NCI-H2196 (cell line): ENCODE data around the gene ITGA5.
"Not testable (repeated sequence)": the region's sequence is repeated elsewhere in the genome, so short reads cannot be mapped to it uniquely, and the experiment has no call there.

Experiments
- DNase-seq: peaks from one replicate; lab custom pipeline; 2025; ENCODE audit not compliant: unreplicated experiment; lab: John Stamatoyannopoulos, UW

The ITGA5 gene

GRCh38 chr12:54356228-54356627 lies 62.8 kb downstream of the ITGA5 start:
- no peak for DNase-seq

GRCh38 chr12:54355104-54355815 lies 63.8 kb downstream of the ITGA5 start:
- DNase-seq: no peak

- DNase-seq: not testable (repeated sequence)
These were observed 64.8 kb downstream of the ITGA5 start for GRCh38 chr12:54354271-54354670.

GRCh38 chr12:54352891-54353874 lies 65.9 kb downstream of the ITGA5 start:
- peak; percentile 41 for DNase-seq

GRCh38 chr12:54352022-54352531 lies 67.0 kb downstream of the ITGA5 start:
- peak; percentile 88 for DNase-seq

- DNase-seq: no peak
These were observed 67.7 kb downstream of the ITGA5 start for GRCh38 chr12:54351341-54351740.

GRCh38 chr12:54350743-54351142 lies 68.3 kb downstream of the ITGA5 start:
- no peak for DNase-seq

GRCh38 chr12:54349679-54350078 lies 69.4 kb downstream of the ITGA5 start:
- DNase-seq: no peak

- no peak for DNase-seq
These were observed 70.0 kb downstream of the ITGA5 start for GRCh38 chr12:54349036-54349435.
